HG03280 (cell line): ENCODE measurements around the gene ARL14EPL.
A peak's percentile ranks its signal among the peaks of the same experiment; 100 is the strongest.

Experiments used
- ATAC-seq: cut with Tn5 transposase; IDR thresholded peaks from one replicate; pipeline ENCODE4 v1.9.1; 2021; ENCODE audit warnings: mild to moderate bottlenecking, moderate library complexity; ENCODE audit not compliant: unreplicated experiment

ARL14EPL gene

GRCh38 chr5:116032094-116032517, at the start of gene ARL14EPL:
Gene ARL14EPL, plus strand, starts transcription at chr5:116032472. Its CDS starts 18,994 bp downstream, at chr5:116051466.
- peak; percentile 89 for ATAC-seq

- no peak for ATAC-seq
These were observed 48.8 kb upstream of the ARL14EPL start for GRCh38 chr5:115983519-115983918.

GRCh38 chr5:115985802-115986757, 46.2 kb upstream of the ARL14EPL start:
- no peak for ATAC-seq

DNA sequence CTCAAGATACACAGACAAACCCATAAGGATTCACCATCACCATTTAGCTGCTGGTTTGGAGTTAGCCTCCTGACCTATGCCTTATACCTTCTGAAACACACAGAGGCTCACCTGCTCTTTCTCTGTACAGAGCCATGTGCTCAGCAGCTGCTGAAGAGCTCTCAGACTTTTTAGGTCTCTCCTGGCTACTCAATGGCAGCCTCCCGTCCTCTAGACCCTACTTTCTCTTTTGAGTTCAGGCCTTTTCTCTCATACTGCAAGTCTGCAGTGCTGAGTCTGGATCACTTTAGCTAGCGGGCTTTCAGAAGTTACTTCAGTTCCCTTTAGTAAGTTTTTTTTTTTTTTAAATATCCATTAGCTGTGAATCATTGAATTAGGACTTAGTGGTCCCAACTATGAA, 44.3 kb upstream of the ARL14EPL start:
- no peak for ATAC-seq

GRCh38 chr5:115992848-115993350, 39.4 kb upstream of the ARL14EPL start:
- no peak for ATAC-seq

- no peak for ATAC-seq
These were observed 36.9 kb upstream of the ARL14EPL start for GRCh38 chr5:115995351-115995750.

- no peak for ATAC-seq
These were observed 30.0 kb upstream of the ARL14EPL start for GRCh38 chr5:116002116-116002906.

DNA sequence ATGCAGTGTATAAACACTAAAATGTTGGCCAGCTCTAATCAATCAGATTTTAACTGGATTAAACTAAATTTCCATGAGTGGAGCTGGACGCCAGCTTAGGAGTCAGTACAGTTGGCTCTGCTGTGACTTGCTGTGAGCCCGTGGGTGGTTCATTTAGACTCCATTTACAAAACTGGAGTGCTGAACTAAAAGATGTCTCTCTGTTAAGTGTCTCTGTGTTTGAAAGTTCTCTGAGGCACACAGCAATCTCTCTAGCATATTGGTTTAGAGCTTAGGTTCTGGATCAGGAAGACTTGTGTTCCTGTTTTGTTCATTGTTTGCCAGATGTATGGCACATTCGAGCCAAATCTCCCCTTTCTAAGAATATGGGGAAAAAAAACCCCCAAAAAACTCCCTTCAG, 28.0 kb upstream of the ARL14EPL start:
- ATAC-seq, result no peak

DNA sequence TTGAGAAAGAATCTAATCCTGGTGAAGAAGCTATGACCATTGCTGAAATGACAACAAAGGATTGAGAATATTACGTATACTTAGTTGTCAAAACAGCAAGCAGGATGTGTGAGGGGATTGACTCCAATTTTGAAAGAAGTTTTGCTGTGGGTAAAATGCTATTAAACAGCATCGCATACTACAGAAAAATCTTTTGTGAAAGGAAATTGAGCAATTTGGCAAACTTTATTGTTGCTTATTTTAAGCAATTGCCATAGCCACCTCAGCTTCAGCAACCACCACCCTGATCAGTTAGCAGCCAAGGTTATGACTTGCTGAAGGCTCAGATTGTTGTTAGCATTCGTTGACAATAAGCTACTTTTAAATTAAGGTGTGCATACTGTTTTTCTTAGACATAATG, 22.5 kb upstream of the ARL14EPL start:
- no peak for ATAC-seq

DNA sequence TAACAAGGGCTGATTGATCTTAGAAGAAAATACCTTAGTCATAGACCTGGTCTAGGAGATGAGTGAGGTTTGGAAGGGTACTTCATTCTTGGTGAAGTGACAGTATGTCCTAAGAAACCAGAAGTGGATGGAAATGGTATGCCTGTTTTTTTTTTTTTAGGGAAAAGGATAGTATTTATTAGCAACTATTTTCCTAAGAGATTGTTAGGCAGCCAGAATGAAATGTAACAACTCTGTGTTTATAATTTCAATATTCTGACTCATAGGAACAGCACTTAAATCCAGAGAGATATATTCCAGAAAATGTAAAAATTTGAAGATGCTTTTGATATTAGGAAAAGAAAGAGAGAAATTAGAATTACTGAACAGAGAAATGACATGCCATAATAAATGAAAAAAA, 21.2 kb upstream of the ARL14EPL start:
- ATAC-seq, result no peak

DNA sequence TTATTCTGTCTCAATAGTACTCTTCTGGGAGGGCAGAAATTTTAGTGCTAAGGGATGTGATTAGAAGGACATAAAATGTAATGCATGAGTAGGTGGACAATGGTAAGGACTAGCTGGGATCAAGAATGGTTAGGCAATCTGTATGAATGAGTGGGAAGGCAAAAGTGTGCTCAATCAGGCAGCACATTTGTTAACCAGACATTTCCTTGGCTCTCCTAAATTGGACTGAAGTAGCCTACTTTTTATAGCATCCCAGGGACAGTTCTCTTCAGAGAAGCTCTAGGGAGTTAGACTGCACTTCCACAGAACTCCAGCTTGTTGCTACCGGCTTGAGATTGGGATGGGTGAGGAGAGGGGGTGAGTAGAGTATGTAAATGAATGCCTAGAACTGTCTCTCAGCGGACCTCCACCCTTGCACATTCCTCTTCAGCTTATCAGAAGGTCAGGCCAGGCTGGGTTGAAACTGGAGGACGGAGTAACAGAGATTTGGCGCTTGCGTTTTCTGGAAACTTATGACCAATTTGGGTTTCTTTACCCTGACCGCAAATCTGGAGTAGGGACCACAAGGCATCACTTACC, 19.0 kb upstream of the ARL14EPL start:
- no peak for ATAC-seq

- no peak for ATAC-seq
These were observed 18.3 kb upstream of the ARL14EPL start for GRCh38 chr5:116013936-116014335.

DNA sequence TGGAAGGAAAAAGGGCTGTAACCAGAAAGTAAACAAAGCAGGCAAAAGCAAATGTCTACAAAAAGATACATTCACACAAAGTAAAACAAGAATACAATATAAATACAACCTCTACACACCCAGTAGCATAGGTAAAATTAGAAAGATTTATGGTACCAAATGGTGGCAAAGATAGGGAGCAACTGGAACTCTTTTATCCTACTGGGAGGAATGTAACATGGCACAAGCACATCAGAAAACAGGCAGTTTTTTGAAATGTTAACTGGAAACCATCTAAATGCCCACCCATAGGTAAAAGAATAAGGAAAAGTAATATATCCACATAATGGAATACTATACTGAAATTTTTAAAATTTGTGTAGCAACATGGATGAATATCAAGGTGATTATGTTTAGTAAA, 8.7 kb upstream of the ARL14EPL start:
- no peak for ATAC-seq

GRCh38 chr5:116025866-116026265, 6.4 kb upstream of the ARL14EPL start:
- ATAC-seq, result no peak

GRCh38 chr5:116032991-116033390, 719 bp downstream of the ARL14EPL start:
- no peak for ATAC-seq

DNA sequence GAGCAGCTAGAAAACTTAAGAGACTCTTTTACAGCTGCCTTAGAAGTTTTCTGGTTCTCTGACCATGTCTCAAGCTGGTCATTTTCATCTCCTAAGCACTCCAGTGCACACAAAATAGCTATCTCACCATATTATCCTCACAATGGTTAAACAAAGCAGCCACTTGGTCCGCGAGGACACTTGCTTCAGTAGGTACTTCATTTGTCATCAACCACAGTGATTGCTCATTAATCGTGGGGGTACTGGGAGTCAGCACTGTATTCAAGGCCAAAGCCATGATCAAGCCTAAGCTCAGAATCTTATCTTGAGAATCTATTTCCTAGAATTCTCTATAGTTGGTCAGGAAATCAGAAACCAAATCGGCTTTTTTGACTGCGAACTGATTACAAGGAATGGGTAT, 2.9 kb downstream of the ARL14EPL start:
- no peak for ATAC-seq

DNA sequence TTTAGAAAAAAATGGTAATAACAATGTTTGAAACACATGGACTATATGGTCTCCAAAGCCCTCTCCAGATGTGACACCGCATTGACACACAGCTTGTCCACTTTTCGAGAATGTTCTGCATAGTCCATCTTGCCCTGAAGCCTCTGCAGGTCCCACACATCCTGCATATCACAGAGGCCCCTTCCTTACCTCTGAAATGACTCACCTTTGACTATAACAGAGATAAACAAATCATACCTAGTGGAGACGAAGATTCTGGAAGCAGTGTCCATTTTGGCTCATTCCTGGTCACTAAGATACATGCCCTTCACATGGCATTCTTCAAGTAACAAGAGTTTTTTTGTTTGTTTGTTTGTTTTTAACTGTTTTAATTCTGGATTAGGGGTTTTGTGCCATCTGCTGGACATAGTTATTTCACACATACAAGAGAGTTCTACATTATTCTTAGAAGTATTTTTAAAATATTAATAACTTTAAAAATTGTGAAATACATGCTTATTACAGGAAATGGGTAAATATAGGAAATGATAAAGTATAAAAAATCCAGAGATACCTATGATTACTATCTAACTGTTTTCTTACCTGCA, 5.1 kb downstream of the ARL14EPL start:
- ATAC-seq, result no peak

DNA sequence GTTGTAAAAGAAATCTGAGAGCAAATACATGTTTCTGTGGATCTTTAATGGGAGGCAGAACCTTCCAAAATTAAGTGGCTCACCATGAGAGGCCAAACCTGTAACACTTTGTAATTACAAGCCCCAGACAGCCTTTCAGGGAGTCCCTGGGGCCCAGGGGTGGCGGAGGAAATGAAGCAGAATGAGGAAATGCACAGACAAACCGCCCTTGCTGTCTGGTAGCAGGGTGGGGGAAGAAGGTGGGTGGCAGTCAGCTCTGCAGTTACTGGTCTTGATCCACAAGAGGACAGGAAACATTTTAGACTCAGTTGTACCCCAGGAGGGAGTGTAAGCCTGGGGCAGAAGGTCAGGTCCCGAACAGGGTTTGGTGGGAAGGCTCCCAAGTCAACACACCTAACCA, 6.5 kb downstream of the ARL14EPL start:
- ATAC-seq, result no peak

DNA sequence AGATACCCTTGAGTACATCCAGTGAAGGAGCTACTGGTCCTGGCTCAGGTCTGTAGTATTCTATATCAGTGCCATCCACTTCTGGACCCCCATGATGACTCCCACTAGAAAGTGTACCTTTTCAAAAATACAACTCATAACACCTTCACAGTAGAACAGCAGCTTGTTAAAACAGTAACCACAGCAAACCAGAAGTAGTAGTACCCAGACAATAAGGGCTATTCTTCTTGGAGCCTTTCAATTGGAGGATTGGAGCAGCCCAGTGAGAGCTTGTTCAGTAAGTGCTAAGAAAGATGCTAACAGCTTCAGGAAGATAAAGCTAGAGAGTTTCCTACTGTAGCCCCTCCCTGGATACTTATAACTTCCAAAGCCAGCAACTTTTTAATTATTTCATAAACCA, 10.1 kb downstream of the ARL14EPL start:
- ATAC-seq, result no peak

- ATAC-seq, result no peak
These were observed 11.8 kb downstream of the ARL14EPL start for GRCh38 chr5:116044073-116044472.

GRCh38 chr5:116045821-116046220, 13.5 kb downstream of the ARL14EPL start:
- no peak for ATAC-seq
